Heart left ventricle (tissue), 16 donors: ENCODE results near the gene CNRIP1. TPM values are rescaled to one million over a fixed set of nuclear protein-coding genes. Genes with fewer than 3 reads are reported as not detected.
A peak's percentile ranks its signal among the peaks of the same experiment; 100 is the strongest.

Experiments
- ATAC-seq, 4 donors: fragments of 200-7000 bp; cut with Tn5 transposase; one replicate each; pipeline ENCODE4 v1.9.1; 2020 to 2022; ENCODE audit warnings: moderate library complexity in 4 of 4, mild to moderate bottlenecking in 3 of 4, moderate number of reproducible peaks in 1 of 4
- DNase-seq, 5 donors: peaks; one replicate each; pipeline ENCODE4 v3.0.0-alpha.2; 2020
- H3K27ac ChIP-seq, 12 donors: fragments of 200-600 bp; sonication (generic) in 4 of 12; one replicate each; pipeline versions ENCODE4 v1.5.0 to v1.8.0; 2016 to 2022; ENCODE audit warnings: mild to moderate bottlenecking in 2 of 12
- H3K27me3 ChIP-seq, 9 donors: fragments of 200-600 bp; sonication (generic) in 2 of 9; one replicate each; pipeline versions ENCODE4 v1.5.1 to v1.8.0; 2016 to 2022; ENCODE audit warnings: mild to moderate bottlenecking in 3 of 9
- H3K36me3 ChIP-seq, 9 donors: fragments of 200-600 bp; sonication (generic) in 2 of 9; one replicate each; pipeline versions ENCODE4 v1.5.0 to v1.8.0; 2018 to 2022; ENCODE audit warnings: mild to moderate bottlenecking in 2 of 9
- H3K4me1 ChIP-seq, 12 donors: fragments of 200-600 bp; sonication (generic) in 4 of 12; one replicate each; pipeline versions ENCODE4 v1.5.0 to v1.8.0; 2016 to 2022; ENCODE audit warnings: mild to moderate bottlenecking in 3 of 12
- H3K4me3 ChIP-seq, 12 donors: fragments of 200-600 bp; sonication (generic) in 4 of 12; one replicate each; pipeline versions ENCODE4 v1.5.0 to v1.8.0; 2017 to 2022; ENCODE audit warnings: mild to moderate bottlenecking in 9 of 12, moderate library complexity in 4 of 12
- H3K9me3 ChIP-seq, 12 donors: fragments of 200-600 bp; sonication (generic) in 4 of 12; one replicate each; pipeline versions ENCODE4 v1.5.0 to v1.8.0; 2016 to 2022; ENCODE audit warnings: mild to moderate bottlenecking in 1 of 12
- CTCF ChIP-seq, 12 donors: fragments of 200-600 bp; sonication (generic) in 4 of 12; IDR thresholded peaks; one replicate each; pipeline versions ENCODE4 v1.5.0 to v1.8.0; 2018 to 2022; ENCODE audit warnings: antibody characterized with exemption in 12 of 12, mild to moderate bottlenecking in 5 of 12
- POLR2A ChIP-seq, 2 donors: fragments of 450-650 bp; IDR thresholded peaks; one replicate each; pipeline ENCODE4 v1.6.1; 2017; ENCODE audit warnings: antibody characterized with exemption in 2 of 2, mild to moderate bottlenecking in 2 of 2, moderate library complexity in 2 of 2
- WGBS, 4 donors: extraction: QIAGEN DNeasy Blood & Tissue Kit in 2 of 4; methylation state at CpG; one replicate each; pipeline versions ENCODE4 v1.1.5 to v1.1.7; 2013 to 2018; 5-methylcytosine and 5-hydroxymethylcytosine counted together
- intact Hi-C, 10 donors: fragments of 100-400 bp; cut with DNase I; formaldehyde crosslinking; loops; one replicate each; pipeline versions ENCODE4 v1.11.1 to v1.14.2; 2022
- polyA plus RNA-seq, 2 donors: library from polyadenylated mRNA; stranded (reverse); fragments of 200-250 nt; gene quantifications; one replicate each; pipeline ENCODE4 v1.2.3, GENCODE V29; 2013
- total RNA-seq, 9 donors: library from RNA; depleted of rRNA in 2 of 9; stranded (reverse); fragments of >200 nt in 2 of 9; fragmentation: NEBNext Ultra II Directional in 3 of 9; extraction: Animal tissue kit (Norgen Biotek cat#: 25700) in 3 of 9; gene quantifications; one replicate each; pipeline versions ENCODE4 v1.1.0 to v1.2.4, GENCODE V29; 2016 to 2023
- donor health status: ischemic (EF 13 %, LVEDD 7.1; RV severe dilation, severe dysfunction).
- donor health status: healthy with polysubstance abuse.
- donor health status: DM: no; HTN: yes; CAD: no.
- donor health status: DM: no; HTN: no; CAD: no.
- donor health status: ischemic (EF 25% LVEDD 6.9; RV normal size, moderate dysfunction).
- donor health status: ischemic (EF 25% LVEDD 5.7; RV mildly dilated, moderate dysfunction).
- donor health status: healthy.
- donor health status: DM: yes; HTN: yes; CAD: no.
- donor health status: ischemic (EF 35%, LVEDD 5.7; RV mildly dilated, moderate dysfunction).
- donor health status: nonischemic (EF 11% LVEDD 7.7; RV severe dilation, severe dysfunction).
- donor health status: DM: yes; HTN: yes; CAD: no.
- donor health status: PGD.
- donor health status: ischemic (EF 29% LVEDD 5.4; RV normal size, mild dysfunction).
- donor health status: nonischemic (EF 23%, LVEDD 6.1; RV moderate dilation, normal function).

CNRIP1 gene
- total and polyA plus RNA-seq, 11 donors, result 5.8 to 17.3 (median 7.7) TPM

GRCh38 chr2:68291314-68291713, 28.4 kb downstream of the CNRIP1 start:
- TF ChIP-seq POLR2A (IDR thresholded peaks at IDR 0.05) (no peak), CTCF (IDR thresholded peaks at IDR 0.05) (no peak)
- Histone ChIP-seq H3K27ac (peak overlapping the region in 2 of 12 donors; percentile 11 to 70), H3K4me1 (peaks cover 0 to 57% (median 11%) of the 10 kb centered on the region in 12 donors), H3K4me3 (no peak overlapping the region), H3K9me3 (no peaks in the 10 kb centered on the region), H3K27me3 (no peaks in the 10 kb centered on the region), H3K36me3 (peaks cover 0 to 13% (median 0%) of the 10 kb centered on the region in 9 donors)
- WGBS, 4 donors, result 53 to 75% (median 66%) methylated on average over 6 of the region's 6 CpGs
- intact Hi-C loops, result loop anchor here in 1 of 10 donors (10.0 kb wide), 1 partner anchor 143 kb away; no protein-coding TSS in a partner anchor
- no peak for ATAC-seq
- no peak for DNase-seq

GRCh38 chr2:68290901-68291300, 28.8 kb downstream of the CNRIP1 start:
- Histone ChIP-seq H3K36me3 (peaks cover 0 to 13% (median 0%) of the 10 kb centered on the region in 9 donors), H3K4me3 (no peak overlapping the region), H3K27ac (peak overlapping the region in 3 of 12 donors; percentile 11 to 70 (median 28)), H3K4me1 (peaks cover 0 to 55% (median 11%) of the 10 kb centered on the region in 12 donors), H3K27me3 (no peaks in the 10 kb centered on the region), H3K9me3 (no peaks in the 10 kb centered on the region)
- WGBS, 4 donors, result 30 to 36% (median 31%) methylated on average over 5 of the region's 5 CpGs
- intact Hi-C loops, result loop anchor here in 1 of 10 donors (10.0 kb wide), 1 partner anchor 144 kb away; no protein-coding TSS in a partner anchor
- TF ChIP-seq CTCF (IDR thresholded peaks at IDR 0.05) (no peak), POLR2A (IDR thresholded peaks at IDR 0.05) (no peak)
- DNase-seq (peak in 2 of 5 donors; percentile 16 to 40), ATAC-seq (peak; percentile 74 to 94 (median 84))

- DNase-seq (peak in 2 of 5 donors; percentile 10 to 53), ATAC-seq (peak; percentile 39 to 61 (median 44))
- Histone ChIP-seq H3K4me1 (peaks cover 0 to 61% (median 14%) of the 10 kb centered on the region in 12 donors), H3K36me3 (peaks cover 0 to 4% (median 0%) of the 10 kb centered on the region in 9 donors), H3K9me3 (no peaks in the 10 kb centered on the region), H3K27ac (peak overlapping the region in 8 of 12 donors; percentile 5 to 84 (median 22)), H3K27me3 (no peaks in the 10 kb centered on the region), H3K4me3 (no peak overlapping the region)
- TF ChIP-seq CTCF (IDR thresholded peaks at IDR 0.05) (no peak), POLR2A (IDR thresholded peaks at IDR 0.05) (no peak)
- WGBS, 4 donors, result 48 to 56% (median 50%) methylated on average over 10 of the region's 10 CpGs
- intact Hi-C loops, result loop anchor here in 7 of 10 donors (5.0 to 10.0 kb wide), 4 partner anchors 36 to 157 kb away; partner anchors contain the start of gene PPP3R1 (in 1 of the 7)
These were observed 31.9 kb downstream of the CNRIP1 start for GRCh38 chr2:68287580-68288441.

DNA sequence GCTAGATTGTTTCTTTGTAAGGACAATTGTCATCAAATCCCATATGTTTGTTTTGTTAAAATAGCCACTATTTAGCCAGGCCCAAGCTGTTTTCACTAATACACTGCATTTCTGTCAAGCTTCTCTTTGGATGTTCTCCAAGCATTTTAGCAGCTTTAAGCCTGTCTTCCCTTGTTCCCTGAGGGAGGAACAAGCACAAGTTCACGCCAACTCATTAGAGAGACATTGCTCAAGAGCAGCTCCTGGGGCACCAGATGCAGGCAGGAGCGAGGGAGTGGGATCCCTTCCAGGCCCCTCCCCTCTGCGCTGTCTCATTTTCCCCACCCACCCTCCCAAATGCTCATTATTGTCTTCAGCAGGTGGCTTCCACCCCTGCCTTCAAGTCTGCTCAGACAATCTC, 34.9 kb downstream of the CNRIP1 start:
- Histone ChIP-seq H3K36me3 (no peaks in the 10 kb centered on the region), H3K4me1 (peaks cover 0 to 48% (median 8%) of the 10 kb centered on the region in 12 donors), H3K27me3 (no peaks in the 10 kb centered on the region), H3K4me3 (no peak overlapping the region), H3K27ac (peak overlapping the region in 2 of 12 donors; percentile 8 to 38), H3K9me3 (no peaks in the 10 kb centered on the region)
- no peak for TF ChIP-seq POLR2A (IDR thresholded peaks at IDR 0.05)
- TF ChIP-seq CTCF (IDR thresholded peaks at IDR 0.05), result no peak
- 62 to 71% (median 68%) methylated on average over 3 of the region's 3 CpGs for whole genome bisulfite sequencing, 4 donors
- DNase-seq (peak in 4 of 5 donors; percentile 21 to 65 (median 42)), ATAC-seq (peak; percentile 39 to 83 (median 76))
- intact Hi-C loops, result loop anchor here (5.0 to 10.0 kb wide), 6 partner anchors 33 to 163 kb away; partner anchors contain the start of gene PPP3R1 (in 1 of the 10)
